ENCODE results near the gene MAN1C1.

Gene MAN1C1

GRCh38 chr1:25613091-25613490 lies 3.5 kb upstream of the MAN1C1 start:
- DNase-seq (ENCODE audit: low read depth, low spot score), result no peak

DNA sequence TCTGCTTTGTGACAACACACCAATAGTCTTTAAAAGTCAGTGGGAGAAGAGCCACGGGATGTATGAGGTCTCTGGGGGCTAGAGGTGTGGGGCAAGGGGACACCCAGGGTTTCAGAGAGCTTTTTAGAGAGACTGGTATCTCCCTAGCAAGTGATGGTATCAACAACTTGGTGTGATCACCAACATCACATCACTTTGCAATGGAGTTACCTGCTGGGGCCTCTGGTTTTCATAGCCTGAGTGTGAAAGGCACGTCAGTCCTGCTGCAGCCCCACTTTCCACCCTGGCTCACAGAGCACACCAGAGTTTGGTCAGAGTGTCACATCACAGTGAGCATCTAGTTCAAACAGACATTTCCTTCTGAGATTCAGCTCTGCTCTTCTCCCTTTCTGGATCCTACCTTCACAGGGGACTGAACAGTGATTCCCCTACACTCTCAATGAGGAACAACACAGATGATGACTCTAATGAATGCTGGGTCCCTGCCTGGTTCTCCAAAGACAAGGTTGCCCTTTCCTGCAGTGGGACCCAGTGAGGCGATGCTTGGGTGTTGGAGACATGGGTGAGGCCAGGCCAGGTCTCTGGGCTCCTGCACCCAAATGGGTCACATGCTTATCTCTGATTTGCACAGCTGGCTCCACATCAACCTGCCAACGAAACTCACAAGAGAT lies 2.0 kb upstream of the MAN1C1 start:
- DNase-seq (ENCODE audit: low read depth, low spot score), result no peak

DNA sequence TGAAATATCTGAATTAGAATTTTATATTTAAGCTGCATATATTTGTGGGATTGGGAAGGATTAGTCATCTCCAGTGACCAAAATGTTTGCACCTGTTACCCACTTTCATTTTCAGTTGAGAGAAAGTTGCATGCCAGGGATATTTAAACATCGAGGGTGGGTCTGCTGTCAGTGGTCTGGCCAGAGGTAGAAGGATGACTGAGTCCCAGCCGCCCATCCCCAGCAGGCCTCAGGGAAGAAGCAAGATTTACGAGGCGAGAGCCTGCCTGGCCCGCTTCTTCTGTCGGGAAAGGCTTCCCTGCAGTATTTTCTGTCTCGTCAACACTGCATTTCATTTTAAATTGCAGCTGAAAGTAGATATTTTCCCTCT lies 1.4 kb upstream of the MAN1C1 start:
- no peak for DNase-seq (ENCODE audit: low read depth, low spot score)

GRCh38 chr1:25615563-25616094 lies 962 bp upstream of the MAN1C1 start:
- peak; percentile 32 for DNase-seq (ENCODE audit: low read depth, low spot score)

GRCh38 chr1:25616987-25617624 lies 515 bp downstream of the MAN1C1 start:
- no peak for DNase-seq (ENCODE audit: low read depth, low spot score)

- DNase-seq (ENCODE audit: low read depth, low spot score), result no peak
These were observed 1.2 kb downstream of the MAN1C1 start for GRCh38 chr1:25617625-25618432.

- no peak for DNase-seq (ENCODE audit: low read depth, low spot score)
These were observed 1.8 kb downstream of the MAN1C1 start for GRCh38 chr1:25618433-25618808.

DNA sequence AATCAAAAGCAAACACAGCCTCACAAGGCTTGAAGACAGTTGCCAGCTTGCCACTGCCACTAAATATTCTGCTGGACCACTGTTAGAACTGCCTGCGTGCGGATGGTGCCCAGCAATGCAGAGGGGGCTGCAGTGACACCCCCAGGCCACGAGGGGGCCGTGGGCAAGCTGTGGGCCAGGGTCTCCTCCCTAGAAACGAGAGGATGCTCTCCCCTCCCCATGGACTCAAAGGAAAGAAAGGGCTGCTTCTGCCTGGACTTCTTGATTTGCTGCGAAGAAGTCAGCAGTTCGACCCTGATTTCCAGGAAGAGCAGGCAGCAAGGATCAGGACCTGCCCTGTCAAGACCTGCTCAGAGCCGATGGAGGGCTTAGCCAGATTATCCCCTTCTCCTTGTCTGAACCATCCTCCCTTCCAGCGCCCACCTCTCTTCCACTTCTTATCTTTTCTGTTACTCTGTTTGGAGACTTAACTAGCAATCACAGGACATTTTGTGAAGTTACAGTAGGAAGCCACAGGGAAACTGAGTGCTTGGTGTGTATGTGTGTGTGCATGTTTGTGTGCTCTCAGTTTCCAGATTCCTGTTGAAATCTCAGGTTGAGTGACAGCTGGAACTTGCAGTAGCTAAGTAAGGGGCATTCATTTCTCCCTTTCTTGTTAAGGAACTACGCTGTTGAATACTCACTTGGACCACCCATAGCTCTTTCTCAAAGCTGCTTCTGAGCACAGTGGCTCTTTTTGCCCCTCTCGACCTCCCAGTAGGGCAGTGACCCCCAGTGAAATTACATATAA lies 2.7 kb downstream of the MAN1C1 start:
- DNase-seq (ENCODE audit: low read depth, low spot score), result no peak

- DNase-seq (ENCODE audit: low read depth, low spot score), result no peak
These were observed 3.6 kb downstream of the MAN1C1 start for GRCh38 chr1:25620211-25620610.

GRCh38 chr1:25620701-25621350 lies 4.2 kb downstream of the MAN1C1 start:
- no peak for DNase-seq (ENCODE audit: low read depth, low spot score)

DNA sequence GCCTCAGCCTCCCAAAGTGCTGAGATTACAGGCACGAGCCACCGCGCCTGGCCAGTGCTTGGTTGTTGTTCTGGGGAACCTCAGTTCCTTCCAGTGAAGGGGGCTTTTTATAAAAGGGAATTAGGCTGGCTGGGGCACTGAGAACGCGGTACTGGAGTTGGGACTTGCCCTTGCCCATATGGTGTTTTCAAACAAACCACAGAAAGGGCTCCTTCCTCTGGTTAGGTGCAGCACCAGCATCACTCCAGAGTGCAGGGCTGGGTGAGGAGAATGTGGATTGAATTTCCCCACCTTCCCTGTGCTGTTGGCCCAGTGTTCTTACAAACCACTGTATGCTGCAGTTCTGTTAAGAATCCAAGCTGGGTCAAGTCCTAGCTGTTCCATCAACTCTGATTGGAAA lies 5.3 kb downstream of the MAN1C1 start:
- DNase-seq (ENCODE audit: low read depth, low spot score), result no peak

DNA sequence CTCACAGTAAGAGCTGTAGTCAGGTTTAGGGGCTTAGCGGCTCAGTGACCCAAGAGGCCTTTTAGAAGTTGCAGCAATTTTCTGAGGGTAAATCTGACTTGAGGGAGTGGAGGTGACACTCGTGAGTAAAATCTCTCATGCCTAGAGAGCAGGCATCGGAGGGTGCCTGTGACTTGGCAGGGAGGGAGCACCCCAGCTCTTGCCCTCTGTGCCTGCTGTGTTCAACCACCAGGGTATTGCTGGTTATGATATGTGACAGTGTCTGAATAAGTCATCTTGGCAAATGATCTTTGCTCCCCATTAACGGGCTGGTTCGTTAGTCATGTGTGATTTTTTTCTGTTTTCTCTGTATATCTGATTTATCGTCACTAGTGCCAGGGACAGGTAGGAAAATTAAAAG lies 5.9 kb downstream of the MAN1C1 start:
- DNase-seq (ENCODE audit: low read depth, low spot score), result no peak

GRCh38 chr1:25623007-25623406 lies 6.4 kb downstream of the MAN1C1 start:
- no peak for DNase-seq (ENCODE audit: low read depth, low spot score)

- DNase-seq (ENCODE audit: low read depth, low spot score), result no peak
These were observed 7.1 kb downstream of the MAN1C1 start for GRCh38 chr1:25623731-25624130.

- no peak for DNase-seq (ENCODE audit: low read depth, low spot score)
These were observed 7.6 kb downstream of the MAN1C1 start for GRCh38 chr1:25624156-25624555.

DNA sequence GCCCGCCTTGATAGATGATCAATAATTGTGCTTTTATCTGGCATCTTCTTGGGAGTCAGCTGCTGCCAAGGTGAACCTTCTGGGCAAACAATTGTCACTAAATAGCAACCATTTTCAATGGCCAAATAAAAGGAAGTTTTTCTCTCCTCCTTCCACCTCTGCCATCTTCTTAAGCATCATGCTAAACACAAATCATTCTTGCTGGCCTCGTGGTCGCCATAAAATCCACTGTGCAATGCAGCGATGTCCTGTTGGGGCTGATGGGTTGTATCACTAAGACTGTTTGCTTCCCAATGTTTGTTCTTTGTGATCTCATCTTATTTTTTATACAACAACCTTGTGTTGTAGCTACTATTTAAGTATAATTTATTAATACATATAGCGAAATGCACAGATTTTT lies 8.0 kb downstream of the MAN1C1 start:
- DNase-seq (ENCODE audit: low read depth, low spot score), result no peak

DNA sequence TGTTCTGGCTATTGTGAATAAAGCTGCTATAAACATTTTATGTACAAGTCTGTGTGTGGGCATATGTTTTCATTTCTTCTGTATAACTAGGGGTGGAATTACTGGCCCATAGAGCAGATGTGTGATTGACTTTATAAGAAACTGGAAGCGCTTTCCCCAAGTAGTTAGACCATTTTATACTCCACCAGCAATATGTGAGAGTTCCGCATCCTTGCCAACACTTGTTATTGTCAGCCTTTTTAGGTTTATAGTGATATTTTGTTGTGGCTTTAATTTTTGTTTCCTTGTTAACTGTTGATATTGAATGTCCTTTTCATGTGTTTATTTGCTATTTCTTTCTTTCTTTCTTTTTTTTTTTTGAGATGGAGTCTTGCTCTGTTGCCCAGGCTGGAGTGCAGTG lies 9.4 kb downstream of the MAN1C1 start:
- no peak for DNase-seq (ENCODE audit: low read depth, low spot score)

DNA sequence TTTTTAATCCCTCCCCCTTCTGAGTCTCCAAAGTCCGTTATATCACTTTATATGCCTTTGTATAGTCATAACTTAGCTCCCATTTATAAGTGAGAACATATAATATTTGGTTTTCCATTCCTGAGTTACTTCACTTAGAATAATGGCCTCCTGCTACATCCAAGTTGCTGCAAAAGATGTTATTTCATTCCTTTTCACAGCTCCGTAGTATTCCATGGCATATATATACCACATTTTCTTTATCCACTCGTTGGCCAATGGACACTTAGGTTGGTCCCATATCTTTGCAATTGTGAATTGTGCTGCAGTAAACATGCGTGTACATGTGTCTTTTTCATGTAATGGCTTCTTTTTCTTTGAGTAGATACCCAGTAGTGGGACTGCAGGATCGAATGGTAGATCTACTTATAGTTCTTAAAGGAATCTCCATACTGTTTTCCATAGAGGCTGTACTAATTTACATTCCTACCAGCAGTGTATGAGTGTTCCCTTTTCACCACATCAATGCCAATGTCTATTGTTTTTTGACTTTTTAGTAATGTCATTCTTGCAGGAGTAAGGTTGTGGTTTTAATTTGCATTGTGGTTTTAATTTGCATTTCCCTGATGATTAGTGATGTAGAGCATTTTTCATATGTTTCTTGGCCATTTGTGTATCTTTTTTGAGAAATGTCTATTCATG lies 12.3 kb downstream of the MAN1C1 start:
- DNase-seq (ENCODE audit: low read depth, low spot score), result no peak

DNA sequence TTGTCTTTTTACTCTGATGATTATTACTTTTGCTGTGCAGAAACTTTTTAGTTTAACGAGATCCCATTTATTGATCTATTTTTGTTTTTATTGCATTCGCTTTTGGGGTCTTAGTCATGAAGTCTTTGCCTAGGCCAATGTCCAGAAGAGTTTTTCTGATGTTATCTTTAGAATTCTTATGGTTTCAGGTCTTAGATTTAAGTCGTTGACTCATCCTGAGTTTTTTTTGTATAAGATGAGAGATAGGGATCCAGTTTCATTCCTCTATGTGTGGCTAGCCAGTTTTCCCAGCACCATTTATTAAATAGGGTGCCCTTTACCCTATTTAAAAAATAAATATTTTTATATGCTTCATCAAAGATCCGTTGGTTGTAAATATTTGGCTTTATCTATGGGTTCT lies 13.2 kb downstream of the MAN1C1 start:
- no peak for DNase-seq (ENCODE audit: low read depth, low spot score)

- DNase-seq (ENCODE audit: low read depth, low spot score), result no peak
These were observed 15.3 kb downstream of the MAN1C1 start for GRCh38 chr1:25631750-25632485.

Data from smooth muscle cell of the brain vasculature (primary cell).